ENCODE results near the gene MCHR1.
"Not testable (repeated sequence)": the region's sequence is repeated elsewhere in the genome, so short reads cannot be mapped to it uniquely, and the experiment has no call there.

Gene MCHR1

GRCh38 chr22:40656651-40657050 is 22.6 kb upstream of the MCHR1 start:
- DNase-seq = not testable (repeated sequence)

GRCh38 chr22:40659166-40659565 is 20.1 kb upstream of the MCHR1 start:
- no peak for DNase-seq

- no peak for DNase-seq
Observed at GRCh38 chr22:40660730-40661129, 18.6 kb upstream of the MCHR1 start.

GRCh38 chr22:40661671-40662070 is 17.6 kb upstream of the MCHR1 start:
- no peak for DNase-seq

GRCh38 chr22:40665312-40665711 is 14.0 kb upstream of the MCHR1 start:
- no peak for DNase-seq

GRCh38 chr22:40666151-40666848 is 13.0 kb upstream of the MCHR1 start:
- no peak for DNase-seq

GRCh38 chr22:40668611-40669411 is 10.5 kb upstream of the MCHR1 start:
- no peak for DNase-seq

- DNase-seq = no peak
Observed at GRCh38 chr22:40670058-40670457, 9.2 kb upstream of the MCHR1 start.

- DNase-seq = no peak
Observed at GRCh38 chr22:40671369-40671768, 7.9 kb upstream of the MCHR1 start.

- DNase-seq = no peak
Observed at GRCh38 chr22:40671796-40672360, 7.4 kb upstream of the MCHR1 start.

GRCh38 chr22:40673017-40673416 is 6.3 kb upstream of the MCHR1 start:
- no peak for DNase-seq

- DNase-seq = no peak
Observed at GRCh38 chr22:40674274-40674673, 5.0 kb upstream of the MCHR1 start.

- not testable (repeated sequence) for DNase-seq
Observed at GRCh38 chr22:40676166-40676565, 3.1 kb upstream of the MCHR1 start.

- DNase-seq = no peak
Observed at GRCh38 chr22:40676644-40677043, 2.6 kb upstream of the MCHR1 start.

- no peak for DNase-seq
Observed at GRCh38 chr22:40678493-40679248, 613 bp upstream of the MCHR1 start.

GRCh38 chr22:40679964-40680818 is 907 bp downstream of the MCHR1 start:
- DNase-seq = no peak

- DNase-seq = no peak
Observed at GRCh38 chr22:40680819-40681183, 1.5 kb downstream of the MCHR1 start.

GRCh38 chr22:40681451-40681850 is 2.2 kb downstream of the MCHR1 start:
- no peak for DNase-seq

GRCh38 chr22:40684728-40685127 is 5.4 kb downstream of the MCHR1 start:
- no peak for DNase-seq

GRCh38 chr22:40685406-40685805 is 6.1 kb downstream of the MCHR1 start:
- no peak for DNase-seq

- no peak for DNase-seq
Observed at GRCh38 chr22:40687706-40688105, 8.4 kb downstream of the MCHR1 start.

GRCh38 chr22:40690370-40690769 is 11.1 kb downstream of the MCHR1 start:
- no peak for DNase-seq

Data from activated CD4-positive, CD25-positive, alpha-beta regulatory T cell treated with anti-CD3 and anti-CD28 coated beads, Interleukin-2, amount 50 U/mL, for 72 hours (primary cell).